Stimulated activated CD4-positive, alpha-beta T cell treated with anti-CD3 and anti-CD28 coated beads, Interleukin-15, amount 100 ng/mL, for 1 hour (primary cell): ENCODE data around the gene INTS13.
"Not testable (repeated sequence)": the region's sequence is repeated elsewhere in the genome, so short reads cannot be mapped to it uniquely, and the experiment has no call there.

Experiments
- DNase-seq, 2 donors: peaks; one replicate each; pipeline ENCODE4 v3.0.0-alpha.2; 2020; ENCODE audit warnings: low read depth in 1 of 2, low spot score in 1 of 2

The INTS13 gene

DNA sequence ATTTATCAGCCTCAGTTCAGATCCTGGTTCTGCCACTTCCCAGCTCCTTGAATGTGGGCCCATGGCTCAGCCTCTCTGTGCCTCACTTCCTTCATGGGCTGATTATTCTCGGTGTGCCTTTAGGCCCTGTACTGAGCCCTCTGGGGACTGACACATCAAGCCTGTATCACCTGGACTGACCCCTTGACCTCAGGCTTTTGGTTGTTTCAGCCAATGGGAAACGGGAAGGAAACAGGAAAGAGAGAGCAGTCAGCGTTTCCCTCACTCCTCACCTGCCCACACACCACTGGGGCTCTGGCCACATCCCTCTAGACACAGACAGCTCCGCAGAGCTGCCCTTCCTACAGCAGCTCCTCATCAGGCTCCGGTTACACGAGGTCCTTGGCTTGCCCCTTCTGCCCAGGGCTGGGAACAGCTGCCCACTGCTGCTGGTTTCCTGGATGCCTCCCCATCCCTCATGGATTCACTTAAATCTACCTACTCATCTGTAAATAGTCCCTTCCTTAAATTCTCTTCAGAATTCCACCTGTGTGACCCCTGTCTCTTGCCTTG lies 67.8 kb downstream of the INTS13 start:
- DNase-seq = no peak

- no peak for DNase-seq
These were observed 68.7 kb downstream of the INTS13 start for GRCh38 chr12:26869104-26869494.

DNA sequence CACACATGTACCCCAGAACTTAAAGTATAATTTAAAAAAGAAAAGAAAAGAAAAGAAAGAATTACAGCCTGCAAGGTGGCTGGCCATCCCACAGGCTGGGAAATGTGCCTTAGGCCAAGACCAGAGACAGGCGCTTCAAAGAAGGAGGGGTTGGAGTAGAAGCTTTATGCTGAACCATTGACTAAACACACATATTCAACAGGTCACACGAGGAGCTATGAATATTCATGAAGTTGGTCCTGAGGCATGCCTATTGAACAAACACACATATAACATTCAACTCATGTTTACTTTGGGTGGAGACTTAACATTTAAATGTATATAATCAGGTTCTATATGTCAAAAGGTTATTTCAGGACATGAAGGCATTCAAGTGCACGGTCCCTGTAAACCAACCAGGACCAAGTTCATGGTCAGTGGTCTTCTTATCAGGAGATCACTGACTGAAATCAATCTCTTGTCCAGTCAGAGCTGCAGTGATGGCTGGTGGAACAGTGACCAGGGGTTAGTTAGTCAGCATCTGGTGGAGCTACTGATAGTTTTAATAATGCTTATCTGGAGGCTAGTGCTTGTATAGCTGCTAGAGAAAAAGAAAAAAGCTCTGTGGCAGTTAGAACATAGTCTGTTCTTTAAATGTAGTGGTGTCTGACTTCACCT lies 69.2 kb downstream of the INTS13 start:
- DNase-seq = no peak

DNA sequence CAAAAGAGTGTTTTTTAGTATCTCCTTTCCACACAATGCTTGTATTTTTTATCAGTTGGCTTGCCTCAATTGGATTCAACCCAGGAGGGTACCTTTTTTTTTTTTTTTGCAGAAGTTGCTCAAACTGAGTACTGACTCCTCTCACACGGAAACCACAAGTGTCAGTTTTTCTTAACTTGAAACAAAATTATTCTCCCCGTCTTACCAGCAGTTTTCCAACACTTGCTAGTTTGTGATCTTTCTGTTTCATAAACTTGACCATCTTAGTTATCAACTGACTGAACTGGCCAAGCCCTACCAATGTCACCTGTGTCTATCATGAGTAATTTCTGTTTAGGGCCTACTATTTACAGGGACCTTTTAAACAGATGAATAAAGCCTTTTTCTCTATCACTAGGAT lies 70.7 kb downstream of the INTS13 start:
- no peak for DNase-seq

- DNase-seq = no peak
These were observed 74.3 kb downstream of the INTS13 start for GRCh38 chr12:26863515-26863914.

GRCh38 chr12:26862787-26863186 lies 75.0 kb downstream of the INTS13 start:
- DNase-seq = not testable (repeated sequence)

- DNase-seq = no peak
These were observed 76.1 kb downstream of the INTS13 start for GRCh38 chr12:26861690-26862089.

GRCh38 chr12:26857465-26858176 lies 80.2 kb downstream of the INTS13 start:
- no peak for DNase-seq

GRCh38 chr12:26855337-26855736 lies 82.4 kb downstream of the INTS13 start:
- no peak for DNase-seq
